ENCODE results near the gene RUNX1. TPM values are rescaled to one million over a fixed set of nuclear protein-coding genes. Genes with fewer than 3 reads are reported as not detected.

The RUNX1 gene
- total RNA-seq, 1 donor from 2014 or later, result 2.2 TPM

DNA sequence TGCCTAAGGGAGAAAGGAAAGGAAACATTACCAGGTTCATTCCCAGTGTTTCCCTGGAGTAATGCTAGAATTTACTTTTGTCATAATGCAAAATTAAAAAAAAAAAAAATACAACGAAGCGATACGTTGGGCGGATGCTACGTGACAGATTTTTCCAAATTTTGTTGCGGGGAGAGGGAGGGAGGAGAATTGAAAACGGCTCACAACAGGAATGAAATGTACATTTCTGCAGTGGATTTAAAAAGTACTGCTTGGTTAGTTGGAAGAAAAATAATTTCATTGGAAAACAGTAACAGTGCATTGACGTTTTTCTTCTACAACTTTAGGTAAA, 157.5 kb downstream of the RUNX1 start:
- intact Hi-C loops (cut with micrococcal nuclease), result no loop called here
- ATAC-seq (no peak), DNase-seq (no peak)

DNA sequence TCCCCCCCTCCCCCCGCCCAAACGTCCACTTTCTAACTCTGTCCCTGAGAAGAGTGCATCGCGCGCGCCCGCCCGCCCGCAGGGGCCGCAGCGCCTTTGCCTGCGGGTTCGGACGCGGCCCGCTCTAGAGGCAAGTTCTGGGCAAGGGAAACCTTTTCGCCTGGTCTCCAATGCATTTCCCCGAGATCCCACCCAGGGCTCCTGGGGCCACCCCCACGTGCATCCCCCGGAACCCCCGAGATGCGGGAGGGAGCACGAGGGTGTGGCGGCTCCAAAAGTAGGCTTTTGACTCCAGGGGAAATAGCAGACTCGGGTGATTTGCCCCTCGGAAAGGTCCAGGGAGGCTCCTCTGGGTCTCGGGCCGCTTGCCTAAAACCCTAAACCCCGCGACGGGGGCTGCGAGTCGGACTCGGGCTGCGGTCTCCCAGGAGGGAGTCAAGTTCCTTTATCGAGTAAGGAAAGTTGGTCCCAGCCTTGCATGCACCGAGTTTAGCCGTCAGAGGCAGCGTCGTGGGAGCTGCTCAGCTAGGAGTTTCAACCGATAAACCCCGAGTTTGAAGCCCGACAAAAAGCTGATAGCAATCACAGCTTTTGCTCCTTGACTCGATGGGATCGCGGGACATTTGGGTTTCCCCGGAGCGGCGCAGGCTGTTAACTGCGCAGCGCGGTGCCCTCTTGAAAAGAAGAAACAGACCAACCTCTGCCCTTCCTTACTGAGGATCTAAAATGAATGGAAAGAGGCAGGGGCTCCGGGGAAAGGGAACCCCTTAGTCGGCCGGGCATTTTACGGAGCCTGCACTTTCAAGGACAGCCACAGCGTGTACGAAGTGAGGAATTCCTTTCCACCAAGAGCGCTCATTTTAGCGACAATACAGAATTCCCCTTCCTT, 158.1 kb downstream of the RUNX1 start:
- no peak for ATAC-seq
- intact Hi-C loops (cut with micrococcal nuclease), result no loop called here
- DNase-seq, result peak; percentile 39

DNA sequence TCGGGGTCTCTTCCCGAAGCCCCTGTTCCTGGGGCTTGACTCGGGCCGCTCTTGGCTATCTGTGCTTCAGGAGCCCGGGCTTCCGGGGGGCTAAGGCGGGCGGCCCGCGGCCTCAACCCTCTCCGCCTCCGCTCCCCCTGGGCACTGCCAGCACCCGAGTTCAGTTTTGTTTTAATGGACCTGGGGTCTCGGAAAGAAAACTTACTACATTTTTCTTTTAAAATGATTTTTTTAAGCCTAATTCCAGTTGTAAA, 158.7 kb downstream of the RUNX1 start:
- no peak for DNase-seq
- intact Hi-C loops (cut with micrococcal nuclease), result no loop called here

DNA sequence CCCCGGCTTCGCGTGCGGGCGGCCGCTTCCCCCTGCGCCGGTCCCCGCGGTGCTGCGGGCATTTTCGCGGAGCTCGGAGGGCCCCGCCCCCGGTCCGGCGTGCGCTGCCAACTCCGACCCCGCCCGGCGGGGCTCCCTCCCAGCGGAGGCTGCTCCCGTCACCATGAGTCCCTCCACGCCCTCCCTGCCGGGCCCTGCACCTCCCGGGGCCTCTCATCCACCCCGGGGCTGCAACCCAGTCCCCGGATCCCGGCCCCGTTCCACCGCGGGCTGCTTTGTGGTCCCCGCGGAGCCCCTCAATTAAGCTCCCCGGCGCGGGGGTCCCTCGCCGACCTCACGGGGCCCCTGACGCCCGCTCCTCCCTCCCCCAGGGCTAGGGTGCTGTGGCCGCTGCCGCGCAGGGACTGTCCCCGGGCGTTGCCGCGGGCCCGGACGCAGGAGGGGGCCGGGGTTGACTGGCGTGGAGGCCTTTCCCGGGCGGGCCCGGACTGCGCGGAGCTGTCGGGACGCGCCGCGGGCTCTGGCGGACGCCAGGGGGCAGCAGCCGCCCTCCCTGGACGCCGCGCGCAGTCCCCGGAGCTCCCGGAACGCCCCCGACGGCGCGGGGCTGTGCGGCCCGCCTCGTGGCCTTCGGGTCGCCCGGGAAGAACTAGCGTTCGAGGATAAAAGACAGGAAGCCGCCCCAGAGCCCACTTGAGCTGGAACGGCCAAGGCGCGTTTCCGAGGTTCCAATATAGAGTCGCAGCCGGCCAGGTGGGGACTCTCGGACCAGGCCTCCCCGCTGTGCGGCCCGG, 159.2 kb downstream of the RUNX1 start:
- peak; percentile 70 for ATAC-seq
- DNase-seq, result peak; percentile 87
- intact Hi-C loops (cut with micrococcal nuclease), result no loop called here

More for the DNA sequence above, 158.7 kb downstream of the RUNX1 start:
- no peak for ATAC-seq

DNA sequence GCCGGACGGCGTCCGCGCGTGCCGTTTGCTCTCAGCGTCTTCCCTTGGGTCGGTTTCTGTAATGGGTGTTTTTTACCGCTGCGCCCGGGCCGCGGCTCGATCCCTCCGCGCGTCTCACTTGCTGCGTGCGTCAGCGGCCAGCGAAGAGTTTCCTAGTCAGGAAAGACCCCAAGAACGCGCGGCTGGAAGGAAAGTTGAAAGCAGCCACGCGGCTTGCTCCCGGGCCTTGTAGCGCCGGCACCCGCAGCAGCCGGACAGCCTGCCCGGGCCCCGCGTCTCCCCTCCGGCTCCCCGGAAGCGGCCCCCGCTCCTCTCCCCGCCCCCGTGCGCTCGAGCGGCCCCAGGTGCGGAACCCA, 159.8 kb downstream of the RUNX1 start:
- ATAC-seq, result no peak
- DNase-seq, result peak; percentile 68
- intact Hi-C loops (cut with micrococcal nuclease), result no loop called here

DNA sequence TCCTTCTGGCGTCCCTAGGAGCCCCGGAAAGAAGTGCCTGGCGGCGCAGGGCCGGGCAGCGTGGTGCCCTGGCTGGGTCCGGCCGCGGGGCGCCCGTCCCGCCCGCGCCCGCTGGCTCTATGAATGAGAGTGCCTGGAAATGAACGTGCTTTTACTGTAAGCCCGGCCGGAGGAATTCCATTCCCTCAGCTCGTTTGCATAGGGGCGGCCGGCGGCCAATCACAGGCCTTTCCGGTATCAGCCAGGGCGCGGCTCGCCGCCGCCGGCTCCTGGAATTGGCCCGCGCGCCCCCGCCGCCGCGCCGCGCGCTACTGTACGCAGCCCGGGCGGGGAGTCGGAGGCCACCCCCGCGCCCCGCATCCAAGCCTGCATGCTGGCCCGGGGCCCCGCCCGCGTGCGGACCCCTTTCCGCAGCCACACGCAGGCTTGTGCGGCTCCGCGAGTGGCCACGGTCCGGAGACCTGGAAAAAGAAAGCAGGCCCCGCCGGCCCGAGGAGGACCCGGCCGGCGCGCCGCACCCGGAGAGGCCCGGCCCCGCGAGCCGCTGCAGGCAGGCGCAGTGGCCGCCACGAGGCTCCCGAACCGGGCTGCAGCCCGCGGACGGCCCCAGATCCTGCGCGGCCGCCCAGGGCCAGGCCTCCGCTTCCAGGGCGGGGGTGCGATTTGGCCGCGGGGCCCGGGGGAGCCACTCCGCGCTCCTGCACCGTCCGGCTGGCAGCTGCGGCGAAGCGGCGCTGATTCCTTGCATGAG, 160.4 kb downstream of the RUNX1 start:
- peak; percentile 91 for ATAC-seq
- intact Hi-C loops (cut with micrococcal nuclease), result no loop called here
- peak; percentile 96 for DNase-seq

DNA sequence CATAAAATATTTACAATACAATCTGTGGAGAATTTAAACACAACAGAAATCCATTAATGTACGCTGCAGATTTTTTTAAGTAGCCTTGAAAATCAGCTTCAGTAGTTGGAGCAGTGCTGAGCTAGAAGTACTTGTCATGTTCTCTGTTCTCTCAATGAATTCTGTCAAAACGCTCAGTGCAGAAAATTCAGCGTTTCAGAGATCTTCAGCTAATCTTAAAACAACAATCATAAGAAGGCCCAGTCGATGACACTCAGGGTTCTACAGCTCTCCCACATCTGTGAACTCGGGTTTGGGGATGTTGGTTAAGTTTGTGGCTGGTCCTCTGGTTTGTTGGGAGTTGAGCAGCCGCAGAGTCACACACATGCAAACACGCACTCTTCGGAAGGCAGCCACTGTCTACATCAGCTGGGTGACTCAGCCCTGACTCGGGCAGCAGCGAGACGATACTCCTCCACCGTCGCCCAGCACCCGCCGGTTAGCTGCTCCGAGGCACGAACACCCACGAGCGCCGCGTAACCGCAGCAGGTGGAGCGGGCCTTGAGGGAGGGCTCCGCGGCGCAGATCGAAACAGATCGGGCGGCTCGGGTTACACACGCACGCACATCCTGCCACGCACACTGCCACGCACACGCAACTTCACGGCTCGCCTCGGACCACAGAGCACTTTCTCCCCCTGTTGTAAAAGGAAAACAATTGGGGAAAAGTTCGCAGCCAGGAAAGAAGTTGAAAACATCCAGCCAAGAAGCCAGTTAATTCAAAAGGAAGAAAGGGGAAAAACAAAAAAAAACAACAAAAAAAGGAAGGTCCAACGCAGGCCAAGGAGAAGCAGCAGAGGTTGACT, 161.2 kb downstream of the RUNX1 start:
- intact Hi-C loops (cut with micrococcal nuclease), result no loop called here
- ATAC-seq (peak; percentile 60), DNase-seq (peak; percentile 74)

DNA sequence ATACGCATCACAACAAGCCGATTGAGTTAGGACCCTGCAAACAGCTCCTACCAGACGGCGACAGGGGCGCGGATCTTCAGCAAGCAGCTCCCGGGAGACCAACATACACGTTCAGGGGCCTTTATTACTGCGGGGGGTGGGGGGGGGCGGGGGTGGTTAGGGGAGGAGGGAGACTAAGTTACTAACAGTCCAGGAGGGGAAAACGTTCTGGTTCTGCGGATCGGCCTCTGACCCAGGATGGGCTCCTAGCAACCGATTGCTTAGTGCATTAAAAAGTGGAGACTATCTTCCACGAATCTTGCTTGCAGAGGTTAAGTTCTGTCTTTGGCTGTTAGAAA, 162.0 kb downstream of the RUNX1 start:
- intact Hi-C loops (cut with micrococcal nuclease), result no loop called here
- ATAC-seq (no peak), DNase-seq (no peak)

DNA sequence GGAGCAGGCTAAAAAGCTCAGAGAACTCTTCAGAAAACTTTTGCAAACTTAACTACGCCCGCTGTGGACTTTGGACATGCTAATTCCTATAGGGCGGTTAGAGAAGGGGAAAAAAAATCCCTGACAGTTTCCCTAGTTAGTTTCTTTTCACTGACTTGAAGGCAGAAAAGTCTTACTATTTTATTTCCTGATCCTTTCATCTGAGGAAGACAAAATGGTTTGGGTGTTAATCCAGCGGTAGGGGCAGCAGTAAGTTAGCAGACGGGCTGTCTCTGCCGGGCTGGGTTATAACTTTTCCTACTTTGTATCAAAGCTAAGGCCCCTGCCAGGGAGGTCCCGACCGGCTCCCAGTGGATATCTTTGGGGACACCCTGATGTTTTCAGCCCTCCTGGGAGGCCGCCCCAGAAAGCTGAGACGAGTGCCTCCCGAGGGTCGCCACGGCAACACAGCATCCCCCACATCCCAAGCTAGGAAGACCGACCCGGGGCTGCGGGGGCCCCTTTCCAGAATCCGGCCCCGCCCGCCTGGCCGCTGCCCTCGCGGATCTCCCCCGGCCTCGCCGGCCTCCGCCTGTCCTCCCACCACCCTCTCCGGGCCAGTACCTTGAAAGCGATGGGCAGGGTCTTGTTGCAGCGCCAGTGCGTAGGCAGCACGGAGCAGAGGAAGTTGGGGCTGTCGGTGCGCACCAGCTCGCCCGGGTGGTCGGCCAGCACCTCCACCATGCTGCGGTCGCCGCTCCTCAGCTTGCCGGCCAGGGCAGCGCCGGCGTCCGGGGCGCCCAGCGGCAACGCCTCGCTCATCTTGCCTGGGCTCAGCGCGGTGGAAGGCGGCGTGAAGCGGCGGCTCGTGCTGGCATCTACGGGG, 162.6 kb downstream of the RUNX1 start:
- DNase-seq (peak; percentile 40), ATAC-seq (no peak)
- intact Hi-C loops (cut with micrococcal nuclease), result no loop called here

DNA sequence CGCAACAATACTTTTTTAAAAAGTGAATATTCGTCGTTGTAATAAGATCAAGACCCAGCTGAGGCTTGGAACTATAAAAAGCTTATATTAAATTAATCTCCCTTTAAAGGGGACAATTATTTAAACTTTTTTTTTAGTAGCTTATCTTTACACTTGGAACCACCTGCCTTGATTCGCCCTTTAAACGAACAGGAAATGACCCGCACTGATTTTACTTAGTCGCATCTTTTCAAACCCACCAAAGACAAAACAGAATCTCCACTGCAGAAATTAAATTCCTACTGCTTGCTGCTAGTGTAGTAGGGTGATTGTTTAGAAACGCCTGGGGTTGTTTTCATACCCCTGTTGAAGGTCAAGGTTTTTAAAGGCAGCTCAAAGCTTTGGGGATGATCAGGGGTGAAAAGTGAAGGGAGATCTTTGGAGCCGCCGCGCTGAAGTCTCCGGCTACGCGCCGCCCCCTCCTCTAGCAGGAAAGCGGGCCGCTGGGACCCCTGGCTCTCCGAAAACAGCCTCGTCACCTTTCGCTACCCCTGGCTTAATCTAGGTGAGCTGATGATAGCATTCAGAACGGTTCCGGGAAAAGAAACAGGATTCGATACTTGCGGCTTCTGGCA, 163.4 kb downstream of the RUNX1 start:
- intact Hi-C loops (cut with micrococcal nuclease), result no loop called here
- no peak for DNase-seq
- ATAC-seq, result no peak

DNA sequence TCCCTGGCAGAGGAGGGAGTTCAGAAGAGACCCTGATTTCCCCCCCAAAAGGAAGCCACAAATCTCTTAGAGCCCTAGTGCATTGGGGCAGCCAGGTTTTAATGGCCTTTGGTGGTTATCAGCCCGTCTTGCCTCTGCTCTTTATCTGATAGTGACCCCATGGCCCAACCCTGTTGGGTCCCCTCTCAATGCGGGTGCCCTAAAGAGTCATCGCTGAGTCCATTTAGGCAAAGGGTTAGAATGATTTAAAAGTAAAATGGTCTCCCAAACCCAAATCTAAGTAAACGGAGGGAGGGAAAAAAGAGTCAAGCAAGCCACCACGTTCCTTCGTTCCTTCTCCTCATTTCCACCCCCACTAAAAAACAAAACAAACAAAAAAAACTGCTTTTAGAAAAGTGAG, 164.0 kb downstream of the RUNX1 start:
- ATAC-seq, result no peak
- intact Hi-C loops (cut with micrococcal nuclease), result no loop called here

DNA sequence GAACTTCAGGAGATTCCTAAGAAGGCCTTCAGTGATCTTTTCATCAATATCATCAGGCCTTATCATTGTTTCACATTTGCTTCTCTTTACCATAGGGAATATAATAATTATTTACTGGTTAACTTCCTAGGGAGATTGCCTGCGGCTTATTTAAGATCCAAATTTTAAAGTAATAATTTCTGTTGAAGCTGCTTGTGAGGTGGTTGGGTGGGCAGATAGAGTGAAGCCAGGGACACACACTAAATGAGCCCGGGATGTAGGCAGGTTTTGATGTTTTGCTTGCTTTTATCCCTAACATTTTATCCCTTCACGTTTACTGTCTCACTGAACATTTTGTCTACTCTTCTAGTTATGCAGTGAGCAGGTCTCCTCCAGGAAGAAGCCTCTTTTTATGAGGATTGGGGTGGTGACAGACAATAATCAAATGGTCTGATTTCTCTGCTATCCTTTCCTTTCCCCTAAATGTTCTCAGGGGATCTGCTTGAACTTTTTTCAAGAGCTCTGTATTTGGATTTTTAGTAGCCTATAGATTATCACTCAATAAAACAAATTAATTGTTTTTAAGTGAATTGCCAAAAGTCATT, 164.7 kb downstream of the RUNX1 start:
- intact Hi-C loops (cut with micrococcal nuclease), result no loop called here
- DNase-seq (no peak), ATAC-seq (no peak)

More for the DNA sequence above, 164.0 kb downstream of the RUNX1 start:
- no peak for DNase-seq

DNA sequence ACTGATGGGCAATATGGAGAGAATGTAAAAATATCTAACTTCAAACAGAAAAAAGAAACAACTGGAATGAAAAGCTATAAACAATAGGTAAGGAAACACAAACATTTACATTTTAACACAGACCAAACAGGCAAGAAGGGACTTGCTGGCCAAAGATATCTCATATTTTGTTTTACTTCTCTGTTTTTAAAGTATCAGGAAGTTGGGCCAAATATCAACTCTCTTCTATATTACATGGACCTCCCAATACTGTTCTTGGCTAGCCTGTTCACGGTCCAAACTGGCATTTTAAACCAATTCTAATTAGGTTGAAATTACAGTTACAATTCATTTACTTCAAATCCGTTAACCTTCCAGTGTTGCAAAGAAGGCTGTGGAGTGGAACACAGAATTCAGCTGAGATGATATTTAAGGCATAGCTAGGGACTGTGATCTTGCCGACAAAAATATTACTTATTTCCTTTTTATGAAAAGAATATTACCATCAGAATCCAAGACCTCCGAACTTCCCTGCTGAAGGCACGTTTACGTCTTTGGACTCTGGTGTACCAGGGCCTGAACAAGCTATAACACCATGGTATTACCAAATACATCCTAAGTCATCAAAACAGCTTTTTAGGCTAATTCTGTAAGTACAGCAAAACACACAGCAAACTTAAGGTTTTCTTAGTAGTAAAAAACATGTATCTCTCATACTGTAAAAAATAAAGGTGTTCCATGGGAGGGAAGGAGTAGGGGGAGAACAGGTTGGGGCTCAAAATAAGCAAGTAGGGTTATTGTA, 165.4 kb downstream of the RUNX1 start:
- ATAC-seq (no peak), DNase-seq (no peak)
- intact Hi-C loops (cut with micrococcal nuclease), result no loop called here

DNA sequence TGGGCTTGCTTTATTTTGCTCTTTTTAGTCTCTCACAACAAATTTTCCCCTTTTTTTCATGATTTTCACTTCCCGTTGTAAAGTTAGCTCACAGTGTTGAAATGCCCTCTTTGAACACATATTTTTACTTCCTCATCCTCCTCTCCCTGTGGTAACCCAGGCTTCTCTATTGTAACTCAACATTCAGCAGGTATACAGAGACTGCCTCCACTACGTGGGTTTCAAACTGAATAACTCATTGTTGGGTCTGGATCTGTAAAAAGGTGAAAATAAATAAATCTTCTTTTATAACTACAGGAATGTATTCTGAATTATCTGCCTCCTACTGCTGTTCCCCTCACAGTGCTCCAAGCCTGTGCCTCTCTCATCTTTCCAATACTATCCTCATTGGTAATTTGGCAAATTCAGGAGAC, 166.4 kb downstream of the RUNX1 start:
- peak; percentile 54 for ATAC-seq
- intact Hi-C loops (cut with micrococcal nuclease), result no loop called here
- DNase-seq, result no peak

DNA sequence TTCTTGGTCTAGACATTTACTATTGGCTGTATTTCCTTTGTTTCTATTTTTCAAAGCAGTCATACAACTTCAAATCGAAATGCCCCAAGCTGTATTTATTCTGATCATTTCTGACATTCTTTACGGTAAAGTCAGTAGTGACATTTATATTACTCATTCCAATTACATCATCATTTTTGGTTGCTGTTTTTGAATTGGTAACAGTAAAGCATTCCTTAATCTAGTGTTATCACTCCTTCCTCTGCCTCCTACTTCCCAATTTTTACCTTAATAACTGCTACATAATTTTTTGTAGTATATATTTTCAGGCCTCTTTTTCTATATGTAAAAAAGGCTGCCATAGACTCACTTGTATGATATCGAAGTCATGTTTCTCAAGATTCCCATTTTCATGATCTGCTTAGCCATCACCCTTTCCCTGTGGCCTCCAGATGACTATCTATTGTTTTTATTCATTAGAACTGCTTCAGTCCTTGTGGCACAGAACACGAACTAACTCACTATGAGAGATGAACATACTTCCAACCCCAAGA, 167.2 kb downstream of the RUNX1 start:
- intact Hi-C loops (cut with micrococcal nuclease), result no loop called here
- ATAC-seq, result no peak
- DNase-seq, result no peak

DNA sequence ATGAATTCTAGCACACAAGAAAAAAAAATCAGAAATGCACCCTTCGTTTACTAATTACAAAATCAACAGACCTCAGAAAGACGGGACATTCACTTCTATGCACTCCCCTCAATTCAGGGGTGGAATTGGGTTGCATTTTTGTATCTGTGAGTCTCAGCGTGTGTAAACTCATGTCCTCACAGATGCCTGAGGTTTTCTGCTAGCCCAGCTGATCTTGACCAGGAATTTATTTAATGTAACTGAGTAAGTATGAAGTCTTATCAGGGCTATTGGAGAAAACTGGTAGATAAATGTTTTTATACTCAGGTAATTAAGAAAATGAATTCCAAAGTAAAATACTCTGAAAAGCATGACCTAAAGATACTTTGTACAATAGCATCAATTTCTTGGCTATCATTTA, 167.7 kb downstream of the RUNX1 start:
- ATAC-seq (no peak), DNase-seq (no peak)
- intact Hi-C loops (cut with micrococcal nuclease), result no loop called here

DNA sequence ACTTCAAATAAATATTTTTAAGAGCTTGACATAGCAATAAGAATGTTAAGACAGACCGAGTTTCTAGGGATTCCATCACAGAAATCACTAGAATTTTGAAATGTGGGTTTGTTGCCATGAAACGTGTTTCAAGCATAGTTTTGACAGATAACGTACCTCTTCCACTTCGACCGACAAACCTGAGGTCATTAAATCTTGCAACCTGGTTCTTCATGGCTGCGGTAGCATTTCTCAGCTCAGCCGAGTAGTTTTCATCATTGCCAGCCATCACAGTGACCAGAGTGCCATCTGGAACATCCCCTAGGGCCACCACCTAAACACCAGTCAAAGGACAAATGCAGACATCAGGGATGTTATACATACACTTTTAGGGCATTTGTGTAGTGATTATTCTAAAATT, 168.7 kb downstream of the RUNX1 start:
- DNase-seq (no peak), ATAC-seq (no peak)
- intact Hi-C loops (cut with micrococcal nuclease), result no loop called here

All from left ventricle myocardium superior (tissue), 1 donor.